ENCODE results near the gene C17orf67. TPM values are rescaled to one million over a fixed set of nuclear protein-coding genes. Genes with fewer than 3 reads are reported as not detected.

The C17orf67 gene
- polyA plus RNA-seq, 1 donor (not counting 4 experiments of a cell fraction or from before 2014, with no cell fraction given): 0.46 TPM

- Histone ChIP-seq H3K9me1 (ENCODE audit: control insufficient read depth, extremely low read depth, insufficient read depth, low read length) (no peaks in the 10 kb centered on the region), H3K36me3 (ENCODE audit: control insufficient read depth in 2 of 2, extremely low read depth in 1 of 2, insufficient read depth in 2 of 2, low read length in 2 of 2) (peaks cover 3 to 6% of the 10 kb centered on the region in 2 experiments), H3K79me2 (ENCODE audit: control insufficient read depth, insufficient read depth, low read length) (no peaks in the 10 kb centered on the region), H3K9ac (ENCODE audit: control insufficient read depth, extremely low read depth, insufficient read depth, low read length) (no peak overlapping the region), H3K27ac (ENCODE audit: control insufficient read depth, insufficient read depth, low read length) (no peak overlapping the region), H3K27me3 (ENCODE audit: control insufficient read depth, extremely low read depth, insufficient read depth, low read length) (no peaks in the 10 kb centered on the region), H3K9me3 (ENCODE audit: control insufficient read depth, low read depth, low read length) (no peaks in the 10 kb centered on the region), H3K4me1 (ENCODE audit: control insufficient read depth, extremely low read depth, insufficient read depth, low read length) (no peaks in the 10 kb centered on the region), H3K4me2 (ENCODE audit: control insufficient read depth, extremely low read depth, insufficient read depth, low read depth, low read length) (no peak overlapping the region), H4K20me1 (ENCODE audit: control insufficient read depth, extremely low read depth, insufficient read depth, low read length) (no peaks in the 10 kb centered on the region), H3K4me3 (ENCODE audit: control insufficient read depth in 2 of 3, extremely low read depth in 1 of 3, insufficient read depth in 2 of 3, low read depth in 1 of 3, low read length in 3 of 3) (no peak overlapping the region), H2AFZ (ENCODE audit: control insufficient read depth, low read length) (no peak overlapping the region)
- DNase-seq (ENCODE audit: low read depth, low spot score) (no peak), FAIRE-seq (no peak)
- TF ChIP-seq EZH2 (IDR thresholded peaks at IDR 0.05; ENCODE audit: low read length): no peak
- no peak for TF ChIP-seq CTCF (optimal IDR thresholded peaks at IDR 0.05 in 1 of 3, IDR thresholded peaks at IDR 0.05 in 1 of 3, conservative IDR thresholded peaks at IDR 0.05 in 1 of 3; ENCODE audit: extremely low read depth in 1 of 3, insufficient read depth in 2 of 3, low read length in 3 of 3)
- dilution Hi-C loops (cut with MboI; ENCODE audit: extremely low pct_ligation_motif_present, low sequenced_read_pairs): no loop called here
Measured at GRCh38 chr17:56851008-56851407, 17.3 kb upstream of the C17orf67 start.

GRCh38 chr17:56850591-56850990 lies 16.9 kb upstream of the C17orf67 start:
- dilution Hi-C loops (cut with MboI; ENCODE audit: extremely low pct_ligation_motif_present, low sequenced_read_pairs): no loop called here
- Histone ChIP-seq H3K9me1 (ENCODE audit: control insufficient read depth, extremely low read depth, insufficient read depth, low read length) (no peaks in the 10 kb centered on the region), H2AFZ (ENCODE audit: control insufficient read depth, low read length) (no peak overlapping the region), H3K79me2 (ENCODE audit: control insufficient read depth, insufficient read depth, low read length) (no peaks in the 10 kb centered on the region), H3K36me3 (ENCODE audit: control insufficient read depth in 2 of 2, extremely low read depth in 1 of 2, insufficient read depth in 2 of 2, low read length in 2 of 2) (peaks cover 3 to 6% of the 10 kb centered on the region in 2 experiments), H3K4me1 (ENCODE audit: control insufficient read depth, extremely low read depth, insufficient read depth, low read length) (no peaks in the 10 kb centered on the region), H3K4me2 (ENCODE audit: control insufficient read depth, extremely low read depth, insufficient read depth, low read depth, low read length) (no peak overlapping the region), H3K9me3 (ENCODE audit: control insufficient read depth, low read depth, low read length) (no peaks in the 10 kb centered on the region), H3K27ac (ENCODE audit: control insufficient read depth, insufficient read depth, low read length) (no peak overlapping the region), H3K27me3 (ENCODE audit: control insufficient read depth, extremely low read depth, insufficient read depth, low read length) (no peaks in the 10 kb centered on the region), H4K20me1 (ENCODE audit: control insufficient read depth, extremely low read depth, insufficient read depth, low read length) (no peaks in the 10 kb centered on the region), H3K4me3 (ENCODE audit: control insufficient read depth in 2 of 3, extremely low read depth in 1 of 3, insufficient read depth in 2 of 3, low read depth in 1 of 3, low read length in 3 of 3) (no peak overlapping the region), H3K9ac (ENCODE audit: control insufficient read depth, extremely low read depth, insufficient read depth, low read length) (no peak overlapping the region)
- TF ChIP-seq CTCF (optimal IDR thresholded peaks at IDR 0.05 in 1 of 3, IDR thresholded peaks at IDR 0.05 in 1 of 3, conservative IDR thresholded peaks at IDR 0.05 in 1 of 3; ENCODE audit: extremely low read depth in 1 of 3, insufficient read depth in 2 of 3, low read length in 3 of 3): no peak
- DNase-seq (ENCODE audit: low read depth, low spot score): no peak
- FAIRE-seq: no peak

Measured in keratinocyte (primary cell).